ENCODE measurements around the gene HYAL2.

- TF ChIP-seq POLR2AphosphoS5 (IDR thresholded peaks at IDR 0.05) (no peak), EZH2 (IDR thresholded peaks at IDR 0.05; ENCODE audit: borderline replicate concordance, insufficient read depth, low read length, poor library complexity, severe bottlenecking) (no peak), RAD21 (conservative IDR thresholded peaks at IDR 0.05) (no peak), EP300 (conservative IDR thresholded peaks at IDR 0.05; ENCODE audit: poor library complexity, severe bottlenecking) (no peak), MXI1 (conservative IDR thresholded peaks at IDR 0.05; ENCODE audit: poor library complexity, severe bottlenecking) (no peak), TAF1 (IDR thresholded peaks at IDR 0.05; ENCODE audit: low read depth) (no peak), REST (IDR thresholded peaks at IDR 0.05; ENCODE audit: borderline replicate concordance) (no peak)
- TF ChIP-seq, protein P1, sequence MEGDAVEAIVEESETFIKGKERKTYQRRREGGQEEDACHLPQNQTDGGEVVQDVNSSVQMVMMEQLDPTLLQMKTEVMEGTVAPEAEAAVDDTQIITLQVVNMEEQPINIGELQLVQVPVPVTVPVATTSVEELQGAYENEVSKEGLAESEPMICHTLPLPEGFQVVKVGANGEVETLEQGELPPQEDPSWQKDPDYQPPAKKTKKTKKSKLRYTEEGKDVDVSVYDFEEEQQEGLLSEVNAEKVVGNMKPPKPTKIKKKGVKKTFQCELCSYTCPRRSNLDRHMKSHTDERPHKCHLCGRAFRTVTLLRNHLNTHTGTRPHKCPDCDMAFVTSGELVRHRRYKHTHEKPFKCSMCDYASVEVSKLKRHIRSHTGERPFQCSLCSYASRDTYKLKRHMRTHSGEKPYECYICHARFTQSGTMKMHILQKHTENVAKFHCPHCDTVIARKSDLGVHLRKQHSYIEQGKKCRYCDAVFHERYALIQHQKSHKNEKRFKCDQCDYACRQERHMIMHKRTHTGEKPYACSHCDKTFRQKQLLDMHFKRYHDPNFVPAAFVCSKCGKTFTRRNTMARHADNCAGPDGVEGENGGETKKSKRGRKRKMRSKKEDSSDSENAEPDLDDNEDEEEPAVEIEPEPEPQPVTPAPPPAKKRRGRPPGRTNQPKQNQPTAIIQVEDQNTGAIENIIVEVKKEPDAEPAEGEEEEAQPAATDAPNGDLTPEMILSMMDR (IDR thresholded peaks at IDR 0.05; ENCODE audit: poor library complexity, severe bottlenecking), result no peak
Observed at GRCh38 chr3:50289130-50289529, 33.4 kb downstream of the HYAL2 start.

Measured in neural cell (in vitro differentiated cells).